HepG2 (cell line): ENCODE results near the gene ZDHHC16. TPM values are rescaled to one million over a fixed set of nuclear protein-coding genes. Genes with fewer than 3 reads are reported as not detected.

Experiments used
- AKAP8 ChIP-seq: sonication (generic); formaldehyde crosslinking; IDR thresholded peaks from 2 replicates; pipeline ENCODE4 v1.5.1; 2020; ENCODE audit warnings: mild to moderate bottlenecking, missing genetic modification reagents
- HMG20A ChIP-seq: IDR thresholded peaks from 2 replicates; pipeline ENCODE4 v1.6.1; 2016; ENCODE audit warnings: borderline replicate concordance
- HNRNPLL ChIP-seq: fragments of 200-400 bp; formaldehyde crosslinking; IDR thresholded peaks from 2 replicates; pipeline ENCODE4 v1.6.1; 2017; ENCODE audit warnings: mild to moderate bottlenecking, low read depth, low read length; ENCODE audit not compliant: poor library complexity, severe bottlenecking
- JDP2 ChIP-seq: sonication (generic); formaldehyde crosslinking; IDR thresholded peaks from 2 replicates; pipeline ENCODE4 v1.8.1; 2022; ENCODE audit warnings: missing genetic modification reagents, borderline replicate concordance
- KAT8 ChIP-seq: IDR thresholded peaks from 2 replicates; pipeline ENCODE4 v1.6.1; 2016; ENCODE audit warnings: missing genetic modification reagents, missing compliant biosample characterization
- KLF13 ChIP-seq: sonication (generic); formaldehyde crosslinking; IDR thresholded peaks from 2 replicates; pipeline ENCODE4 v1.4.0; 2020; ENCODE audit warnings: mild to moderate bottlenecking, missing genetic modification reagents
- MEIS1 ChIP-seq: sonication (generic); formaldehyde crosslinking; IDR thresholded peaks from 2 replicates; pipeline ENCODE4 v1.9.0; 2021; ENCODE audit warnings: mild to moderate bottlenecking, missing genetic modification reagents, moderate library complexity, borderline replicate concordance
- NKX3-1 ChIP-seq: sonication (generic); formaldehyde crosslinking; IDR thresholded peaks from 2 replicates; pipeline ENCODE4 v1.5.0; 2020; ENCODE audit warnings: missing genetic modification reagents
- RERE ChIP-seq: IDR thresholded peaks from 2 replicates; pipeline ENCODE4 v1.6.1; 2016; ENCODE audit warnings: low read depth, missing genetic modification reagents, missing compliant biosample characterization
- SETDB1 ChIP-seq: sonication (generic); formaldehyde crosslinking; IDR thresholded peaks from 2 replicates; pipeline ENCODE4 v1.5.1; 2020; ENCODE audit warnings: missing genetic modification reagents, mild to moderate bottlenecking, borderline replicate concordance
- TBP ChIP-seq: sonication (generic); formaldehyde crosslinking; IDR thresholded peaks from 2 replicates; pipeline ENCODE4 v1.5.0; 2020; ENCODE audit warnings: missing genetic modification reagents
- TEAD2 ChIP-seq: sonication (generic); formaldehyde crosslinking; IDR thresholded peaks from 2 replicates; pipeline ENCODE4 v1.9.0; 2021; ENCODE audit warnings: missing genetic modification reagents
- TOE1 ChIP-seq: sonication (generic); formaldehyde crosslinking; IDR thresholded peaks from 2 replicates; pipeline ENCODE4 v1.4.0; 2020; ENCODE audit warnings: mild to moderate bottlenecking, missing genetic modification reagents
- TP53 ChIP-seq: sonication (generic); formaldehyde crosslinking; conservative IDR thresholded peaks from 2 replicates; pipeline ENCODE4 v1.4.0; 2020; ENCODE audit warnings: missing genetic modification reagents
- USF2 ChIP-seq, 2 experiments: sonication (generic) in 1 of 2; formaldehyde crosslinking in 1 of 2; IDR thresholded peaks; 2 replicates each; pipeline versions ENCODE4 v1.5.1 to v1.6.1; 2011 to 2020; ENCODE audit warnings: borderline replicate concordance in 1 of 2, low read depth in 1 of 2, low read length in 1 of 2, mild to moderate bottlenecking in 1 of 2, missing genetic modification reagents in 1 of 2, moderate library complexity in 1 of 2
- ZNF207 ChIP-seq: fragments of 450-650 bp; IDR thresholded peaks from 2 replicates; pipeline ENCODE4 v1.6.1; 2016; ENCODE audit warnings: antibody characterized with exemption, borderline replicate concordance
- ZNF431 ChIP-seq: sonication (generic); formaldehyde crosslinking; IDR thresholded peaks from 2 replicates; pipeline ENCODE4 v1.9.0; 2022; ENCODE audit warnings: missing genetic modification reagents, low read depth, mild to moderate bottlenecking, borderline replicate concordance
- ZNF75D ChIP-seq: sonication (generic); formaldehyde crosslinking; IDR thresholded peaks from 2 replicates; pipeline ENCODE4 v1.8.1; 2023; ENCODE audit warnings: missing genetic modification reagents, mild to moderate bottlenecking, borderline replicate concordance
- ZNF782 ChIP-seq: sonication (generic); formaldehyde crosslinking; IDR thresholded peaks from 2 replicates; pipeline ENCODE4 v1.4.0; 2020; ENCODE audit warnings: missing genetic modification reagents, mild to moderate bottlenecking, borderline replicate concordance
- ZNF790 ChIP-seq: sonication (generic); formaldehyde crosslinking; IDR thresholded peaks from 2 replicates; pipeline ENCODE4 v1.8.0; 2022; ENCODE audit warnings: missing genetic modification reagents, mild to moderate bottlenecking, borderline replicate concordance
- ZSCAN12 ChIP-seq: sonication (generic); formaldehyde crosslinking; IDR thresholded peaks from 2 replicates; pipeline ENCODE4 v1.9.0; 2021; ENCODE audit warnings: mild to moderate bottlenecking, missing genetic modification reagents
- ZZZ3 ChIP-seq: sonication (generic); formaldehyde crosslinking; IDR thresholded peaks from 2 replicates; pipeline ENCODE4 v1.4.0; 2020; ENCODE audit warnings: missing genetic modification reagents, mild to moderate bottlenecking, borderline replicate concordance
- polyA plus RNA-seq, 8 experiments: library from polyadenylated mRNA; depleted of rRNA in 3 of 8; stranded (reverse) in 7 of 8; unstranded in 1 of 8; fragments of >200 nt; fragmentation: Illumina TruSeq in 4 of 8; extraction: Trizol in 4 of 8; gene quantifications; 2 replicates each; pipeline versions ENCODE4 v1.2.1 to v1.2.3, GENCODE V29; 2011 to 2016; ENCODE audit warnings: low read depth in 4 of 8, missing spikeins in 1 of 8, mixed read lengths in 1 of 8; ENCODE audit not compliant: insufficient read depth in 1 of 8
- total RNA-seq, 5 experiments: library from RNA; depleted of rRNA; stranded (reverse); fragments of >200 nt; fragmentation: Illumina TruSeq; extraction: Trizol; gene quantifications; 2 replicates each; pipeline ENCODE4 v1.2.3, GENCODE V29; 2016; ENCODE audit warnings: low read depth in 1 of 5

The ZDHHC16 gene
- total and polyA plus RNA-seq, 2 of the 13 experiments (the other 11 are each of a cell fraction or from before 2014, with no cell fraction given), result 40.8 to 41.8 TPM

- TF ChIP-seq ZNF75D (CRISPR knock-in tag) (no peak), RERE (CRISPR knock-in tag) (peak; percentile 17; the same call in 1 of the 2 replicates), ZSCAN12 (peak; percentile 60; the same call in 1 of the 2 replicates), TBP (no peak), ZZZ3 (no peak), HNRNPLL (peak; percentile 90), ZNF431 (peak; percentile 82; the same call in 1 of the 2 replicates), NKX3-1 (0 out of 2 replicates have a peak, but pooled peaks have one; percentile 18), ZNF790 (CRISPR knock-in tag) (0 out of 2 replicates have a peak, but pooled peaks have one; percentile 31), TOE1 (CRISPR knock-in tag) (no peak), KAT8 (peak; percentile 77), SETDB1 (CRISPR knock-in tag) (no peak), AKAP8 (CRISPR knock-in tag) (0 out of 2 replicates have a peak, but pooled peaks have one; percentile 48), TP53 (CRISPR knock-in tag) (no peak), ZNF782 (CRISPR knock-in tag) (no peak), HMG20A (CRISPR knock-in tag) (0 out of 2 replicates have a peak, but pooled peaks have one; percentile 22), JDP2 (CRISPR knock-in tag) (no peak), USF2 (IDR thresholded peaks at IDR 0.05; ENCODE audit: low read depth, low read length) (no peak), USF2 (CRISPR knock-in tag; IDR thresholded peaks at IDR 0.05; ENCODE audit: borderline replicate concordance) (no peak), MEIS1 (CRISPR knock-in tag) (no peak; the same call in 1 of the 2 replicates), ZNF207 (no peak), KLF13 (CRISPR knock-in tag) (no peak), TEAD2 (CRISPR knock-in tag) (no peak)
These were observed 19.8 kb upstream of the ZDHHC16 start, which contains the start of gene PGAM1 (continued) for GRCh38 chr10:97425964-97426775.
